Hepatocyte (in vitro differentiated cells): ENCODE data around the gene IPO11. TPM values are rescaled to one million over a fixed set of nuclear protein-coding genes. Genes with fewer than 3 reads are reported as not detected.

Experiments
- DNase-seq: peaks from one replicate; pipeline ENCODE4 v3.0.0-alpha.2; 2016; ENCODE audit warnings: low spot score
- H2AFZ ChIP-seq: fragments of 200-600 bp; sonication (generic); 2 replicates; pipeline ENCODE4 v1.6.0; 2016; ENCODE audit warnings: antibody characterized with exemption, mild to moderate bottlenecking
- H3K27ac ChIP-seq: fragments of 200-600 bp; sonication (generic); 2 replicates; pipeline ENCODE4 v1.5.1; 2016; ENCODE audit warnings: mild to moderate bottlenecking
- H3K27me3 ChIP-seq: fragments of 200-600 bp; sonication (generic); 2 replicates; pipeline ENCODE4 v1.6.1; 2016
- H3K36me3 ChIP-seq: fragments of 200-600 bp; sonication (generic); replicated peaks from 2 replicates; pipeline ENCODE4 v1.5.1; 2016; ENCODE audit warnings: low read depth; ENCODE audit not compliant: insufficient read depth
- H3K4me1 ChIP-seq: fragments of 200-600 bp; sonication (generic); 2 replicates; pipeline ENCODE4 v1.5.1; 2016; ENCODE audit warnings: mild to moderate bottlenecking, moderate library complexity; ENCODE audit not compliant: insufficient read depth
- H3K4me2 ChIP-seq: fragments of 200-600 bp; sonication (generic); 2 replicates; pipeline ENCODE4 v1.6.0; 2016
- H3K4me3 ChIP-seq: fragments of 200-600 bp; sonication (generic); 2 replicates; pipeline ENCODE4 v1.5.1; 2016; ENCODE audit warnings: mild to moderate bottlenecking
- H3K79me2 ChIP-seq: fragments of 200-600 bp; sonication (generic); 2 replicates; pipeline ENCODE4 v1.6.0; 2017; ENCODE audit warnings: mild to moderate bottlenecking
- H3K9me2 ChIP-seq: fragments of 200-600 bp; sonication (generic); replicated peaks from 2 replicates; pipeline ENCODE4 v1.6.0; 2017; ENCODE audit warnings: mild to moderate bottlenecking; ENCODE audit not compliant: insufficient read depth
- H3K9me3 ChIP-seq: fragments of 200-600 bp; sonication (generic); 2 replicates; pipeline ENCODE4 v1.5.1; 2016; ENCODE audit warnings: low read depth, mild to moderate bottlenecking
- H4K20me1 ChIP-seq: fragments of 200-600 bp; sonication (generic); 2 replicates; pipeline ENCODE4 v1.6.0; 2016; ENCODE audit warnings: mild to moderate bottlenecking; ENCODE audit not compliant: insufficient read depth, poor library complexity, severe bottlenecking
- EZH2 ChIP-seq: fragments of 200-600 bp; sonication (generic); IDR thresholded peaks from 2 replicates; pipeline ENCODE4 v1.6.1; 2016; ENCODE audit warnings: antibody characterized with exemption, mild to moderate bottlenecking, borderline replicate concordance
- EZH2phosphoT487 ChIP-seq: fragments of 200-600 bp; sonication (generic); IDR thresholded peaks from one replicate; pipeline ENCODE4 v1.6.1; 2018; ENCODE audit warnings: antibody characterized with exemption, mild to moderate bottlenecking, low read depth, moderate library complexity; ENCODE audit not compliant: unreplicated experiment, severe bottlenecking
- WGBS: methylation state at CpG from one replicate; pipeline ENCODE4 v1.1.6; 2016; ENCODE audit warnings: low lambda C conversion rate; ENCODE audit errors: missing lambda C conversion rate; 5-methylcytosine and 5-hydroxymethylcytosine counted together
- polyA plus RNA-seq: library from polyadenylated mRNA; unstranded; fragments of >200 nt; fragmentation: Nextera tagmentation; extraction: Ambion mirVana; gene quantifications from 2 replicates; pipeline ENCODE4 v1.2.1, GENCODE V29; 2016
- total RNA-seq: library from RNA; depleted of rRNA; stranded (reverse); fragments of >200 nt; gene quantifications from 2 replicates; pipeline ENCODE4 v1.2.3, GENCODE V29; 2014
- TF ChIP-seq, protein P1 (sequence below): fragments of 200-600 bp; sonication (generic); IDR thresholded peaks from 2 replicates; pipeline ENCODE4 v1.5.1; 2016; ENCODE audit warnings: antibody characterized with exemption, mild to moderate bottlenecking; ENCODE audit not compliant: poor library complexity

Gene IPO11
- total and polyA plus RNA-seq, 2 experiments from 2014 or later: 10.3 to 24.2 TPM

- DNase-seq: no peak
- Histone ChIP-seq H3K9me2 (no peaks in the 10 kb centered on the region), H4K20me1 (no peaks in the 10 kb centered on the region), H3K4me2 (no peak overlapping the region), H3K4me1 (peaks cover 2% of the 10 kb centered on the region), H3K27me3 (no peaks in the 10 kb centered on the region), H3K9me3 (no peaks in the 10 kb centered on the region), H2AFZ (no peak overlapping the region), H3K27ac (no peak overlapping the region), H3K36me3 (no peaks in the 10 kb centered on the region), H3K79me2 (no peaks in the 10 kb centered on the region), H3K4me3 (no peak overlapping the region)
- WGBS: 100% methylated on average over 1 of the region's 1 CpG
- TF ChIP-seq EZH2: no peak
- TF ChIP-seq EZH2phosphoT487: no peak
- TF ChIP-seq, protein P1, sequence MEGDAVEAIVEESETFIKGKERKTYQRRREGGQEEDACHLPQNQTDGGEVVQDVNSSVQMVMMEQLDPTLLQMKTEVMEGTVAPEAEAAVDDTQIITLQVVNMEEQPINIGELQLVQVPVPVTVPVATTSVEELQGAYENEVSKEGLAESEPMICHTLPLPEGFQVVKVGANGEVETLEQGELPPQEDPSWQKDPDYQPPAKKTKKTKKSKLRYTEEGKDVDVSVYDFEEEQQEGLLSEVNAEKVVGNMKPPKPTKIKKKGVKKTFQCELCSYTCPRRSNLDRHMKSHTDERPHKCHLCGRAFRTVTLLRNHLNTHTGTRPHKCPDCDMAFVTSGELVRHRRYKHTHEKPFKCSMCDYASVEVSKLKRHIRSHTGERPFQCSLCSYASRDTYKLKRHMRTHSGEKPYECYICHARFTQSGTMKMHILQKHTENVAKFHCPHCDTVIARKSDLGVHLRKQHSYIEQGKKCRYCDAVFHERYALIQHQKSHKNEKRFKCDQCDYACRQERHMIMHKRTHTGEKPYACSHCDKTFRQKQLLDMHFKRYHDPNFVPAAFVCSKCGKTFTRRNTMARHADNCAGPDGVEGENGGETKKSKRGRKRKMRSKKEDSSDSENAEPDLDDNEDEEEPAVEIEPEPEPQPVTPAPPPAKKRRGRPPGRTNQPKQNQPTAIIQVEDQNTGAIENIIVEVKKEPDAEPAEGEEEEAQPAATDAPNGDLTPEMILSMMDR: no peak
Observed at GRCh38 chr5:62577488-62577887, 164.9 kb downstream of the IPO11 start.

GRCh38 chr5:62578540-62578939 is 166.0 kb downstream of the IPO11 start, which contains the start of gene LRRC70:
LRRC70 (plus strand) TSS chr5:62578819; CDS start chr5:62579439, 620 bp downstream.
- TF ChIP-seq, protein P1: no peak
- Histone ChIP-seq H3K9me2 (no peaks in the 10 kb centered on the region), H3K4me2 (peak within 1 kb of the TSS; percentile 18), H3K4me3 (no peak within 1 kb of the TSS), H3K27me3 (no peaks in the 10 kb centered on the region), H3K4me1 (peaks cover 2% of the 10 kb centered on the region), H3K9me3 (no peaks in the 10 kb centered on the region), H3K79me2 (no peaks in the 10 kb centered on the region), H2AFZ (no peak within 1 kb of the TSS), H4K20me1 (no peaks in the 10 kb centered on the region), H3K36me3 (no peaks in the 10 kb centered on the region), H3K27ac (no peak within 1 kb of the TSS)
- peak; percentile 55 for DNase-seq
- 46% methylated on average over 4 of the region's 4 CpGs for WGBS

DNA sequence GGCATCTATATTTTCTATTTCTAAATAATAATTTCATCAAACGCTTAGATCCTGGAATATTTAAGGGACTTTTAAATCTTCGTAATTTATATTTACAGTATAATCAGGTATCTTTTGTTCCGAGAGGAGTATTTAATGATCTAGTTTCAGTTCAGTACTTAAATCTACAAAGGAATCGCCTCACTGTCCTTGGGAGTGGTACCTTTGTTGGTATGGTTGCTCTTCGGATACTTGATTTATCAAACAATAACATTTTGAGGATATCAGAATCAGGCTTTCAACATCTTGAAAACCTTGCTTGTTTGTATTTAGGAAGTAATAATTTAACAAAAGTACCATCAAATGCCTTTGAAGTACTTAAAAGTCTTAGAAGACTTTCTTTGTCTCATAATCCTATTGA is 167.2 kb downstream of the IPO11 start:
- Histone ChIP-seq H3K4me1 (peaks cover 2% of the 10 kb centered on the region), H3K9me2 (no peaks in the 10 kb centered on the region), H3K27me3 (no peaks in the 10 kb centered on the region), H3K9me3 (no peaks in the 10 kb centered on the region), H3K4me2 (no peak overlapping the region), H3K4me3 (no peak overlapping the region), H3K27ac (no peak overlapping the region), H2AFZ (no peak overlapping the region), H3K36me3 (no peaks in the 10 kb centered on the region), H4K20me1 (no peaks in the 10 kb centered on the region), H3K79me2 (no peaks in the 10 kb centered on the region)
- WGBS: 97% methylated on average over 5 of the region's 5 CpGs
- no peak for DNase-seq
- TF ChIP-seq, protein P1: no peak
- TF ChIP-seq EZH2phosphoT487 (no peak), EZH2 (no peak)
